ENCODE data around the gene TRAF2. TPM values are rescaled to one million over a fixed set of nuclear protein-coding genes. Genes with fewer than 3 reads are reported as not detected.
"Not testable (repeated sequence)": the region's sequence is repeated elsewhere in the genome, so short reads cannot be mapped to it uniquely, and the experiment has no call there.

Gene TRAF2
- total RNA-seq, 1 experiment from 2014 or later, result 29.2 TPM

GRCh38 chr9:136867480-136867879 lies 18.8 kb upstream of the TRAF2 start:
- Histone ChIP-seq H3K9me3 (ENCODE audit: low read depth, low read length, poor library complexity, severe bottlenecking) (peaks cover 15% of the 10 kb centered on the region), H3K27ac (ENCODE audit: low read depth, low read length, poor library complexity, severe bottlenecking) (no peak overlapping the region), H3K36me3 (ENCODE audit: insufficient read depth, low read length, poor library complexity, severe bottlenecking) (peaks cover 20% of the 10 kb centered on the region), H3K27me3 (replicated peaks; ENCODE audit: insufficient read depth, low read depth, low read length, poor library complexity) (no peaks in the 10 kb centered on the region), H3K4me3 (ENCODE audit: low read depth, low read length, poor library complexity, severe bottlenecking) (peak overlapping the region; percentile 87), H3K4me1 (ENCODE audit: insufficient read depth, low read length, poor library complexity, severe bottlenecking) (no peaks in the 10 kb centered on the region)
- DNase-seq (ENCODE audit: low spot score), result no peak
- intact Hi-C loops (cut with micrococcal nuclease; ENCODE audit: unreplicated experiment), result no loop called here
- ChIA-PET POLR2A (ENCODE audit: low non-redundant PET) (no interaction called here), CTCF (no interaction called here)
- TF ChIP-seq EZH2 (IDR thresholded peaks at IDR 0.05; ENCODE audit: borderline replicate concordance, low read depth, low read length, poor library complexity, severe bottlenecking), result no peak
- TF ChIP-seq CTCF (conservative IDR thresholded peaks at IDR 0.05; ENCODE audit: low read depth, low read length), result no peak
- BruUV-seq (replicated peaks), result no TSS peak

- intact Hi-C loops (cut with micrococcal nuclease; ENCODE audit: unreplicated experiment), result no loop called here
- BruUV-seq (replicated peaks), result no TSS peak
- DNase-seq (ENCODE audit: low spot score), result no peak
- no peak for TF ChIP-seq EZH2 (IDR thresholded peaks at IDR 0.05; ENCODE audit: borderline replicate concordance, low read depth, low read length, poor library complexity, severe bottlenecking)
- no peak for TF ChIP-seq CTCF (conservative IDR thresholded peaks at IDR 0.05; ENCODE audit: low read depth, low read length)
- H3K27me3 ChIP-seq (replicated peaks; ENCODE audit: insufficient read depth, low read depth, low read length, poor library complexity), result no peaks in the 10 kb centered on the region
- H3K4me3 ChIP-seq (ENCODE audit: low read depth, low read length, poor library complexity, severe bottlenecking), result no peak overlapping the region
- H3K4me1 ChIP-seq (ENCODE audit: insufficient read depth, low read length, poor library complexity, severe bottlenecking), result no peaks in the 10 kb centered on the region
- ChIA-PET POLR2A (ENCODE audit: low non-redundant PET) (no interaction called here), CTCF (no interaction called here)
- H3K9me3 ChIP-seq (ENCODE audit: low read depth, low read length, poor library complexity, severe bottlenecking), result peaks cover 19% of the 10 kb centered on the region
- peaks cover 16% of the 10 kb centered on the region for H3K36me3 ChIP-seq (ENCODE audit: insufficient read depth, low read length, poor library complexity, severe bottlenecking)
- no peak overlapping the region for H3K27ac ChIP-seq (ENCODE audit: low read depth, low read length, poor library complexity, severe bottlenecking)
Observed at GRCh38 chr9:136867917-136868316, 18.4 kb upstream of the TRAF2 start.

- no peak for DNase-seq (ENCODE audit: low spot score)
- ChIA-PET POLR2A (ENCODE audit: low non-redundant PET) (no interaction called here), CTCF (no interaction called here)
- peaks cover 26% of the 10 kb centered on the region for H3K9me3 ChIP-seq (ENCODE audit: low read depth, low read length, poor library complexity, severe bottlenecking)
- H3K27me3 ChIP-seq (replicated peaks; ENCODE audit: insufficient read depth, low read depth, low read length, poor library complexity), result no peaks in the 10 kb centered on the region
- intact Hi-C loops (cut with micrococcal nuclease; ENCODE audit: unreplicated experiment), result no loop called here
- peaks cover 9% of the 10 kb centered on the region for H3K36me3 ChIP-seq (ENCODE audit: insufficient read depth, low read length, poor library complexity, severe bottlenecking)
- TF ChIP-seq CTCF (conservative IDR thresholded peaks at IDR 0.05; ENCODE audit: low read depth, low read length), result no peak
- no peak for TF ChIP-seq EZH2 (IDR thresholded peaks at IDR 0.05; ENCODE audit: borderline replicate concordance, low read depth, low read length, poor library complexity, severe bottlenecking)
- no peaks in the 10 kb centered on the region for H3K4me1 ChIP-seq (ENCODE audit: insufficient read depth, low read length, poor library complexity, severe bottlenecking)
- H3K27ac ChIP-seq (ENCODE audit: low read depth, low read length, poor library complexity, severe bottlenecking), result no peak overlapping the region
- no TSS peak for BruUV-seq (replicated peaks)
- H3K4me3 ChIP-seq (ENCODE audit: low read depth, low read length, poor library complexity, severe bottlenecking), result no peak overlapping the region
Observed at GRCh38 chr9:136868644-136869043, 17.7 kb upstream of the TRAF2 start.

- H3K36me3 ChIP-seq (ENCODE audit: insufficient read depth, low read length, poor library complexity, severe bottlenecking); CTCF ChIA-PET; H3K27ac ChIP-seq (ENCODE audit: low read depth, low read length, poor library complexity, severe bottlenecking); H3K4me3 ChIP-seq (ENCODE audit: low read depth, low read length, poor library complexity, severe bottlenecking); DNase-seq (ENCODE audit: low spot score); H3K27me3 ChIP-seq (replicated peaks; ENCODE audit: insufficient read depth, low read depth, low read length, poor library complexity); intact Hi-C loops (cut with micrococcal nuclease; ENCODE audit: unreplicated experiment); BruUV-seq (replicated peaks); POLR2A ChIA-PET (ENCODE audit: low non-redundant PET); H3K4me1 ChIP-seq (ENCODE audit: insufficient read depth, low read length, poor library complexity, severe bottlenecking): not testable (repeated sequence)
- H3K9me3 ChIP-seq (ENCODE audit: low read depth, low read length, poor library complexity, severe bottlenecking), result peaks cover 27% of the 10 kb centered on the region
Observed at GRCh38 chr9:136869611-136870010, 16.7 kb upstream of the TRAF2 start.
